ENCODE results near the gene OVCH1. TPM values are rescaled to one million over a fixed set of nuclear protein-coding genes. Genes with fewer than 3 reads are reported as not detected.

The OVCH1 gene
- total RNA-seq, 1 experiment from 2014 or later, result not detected

DNA sequence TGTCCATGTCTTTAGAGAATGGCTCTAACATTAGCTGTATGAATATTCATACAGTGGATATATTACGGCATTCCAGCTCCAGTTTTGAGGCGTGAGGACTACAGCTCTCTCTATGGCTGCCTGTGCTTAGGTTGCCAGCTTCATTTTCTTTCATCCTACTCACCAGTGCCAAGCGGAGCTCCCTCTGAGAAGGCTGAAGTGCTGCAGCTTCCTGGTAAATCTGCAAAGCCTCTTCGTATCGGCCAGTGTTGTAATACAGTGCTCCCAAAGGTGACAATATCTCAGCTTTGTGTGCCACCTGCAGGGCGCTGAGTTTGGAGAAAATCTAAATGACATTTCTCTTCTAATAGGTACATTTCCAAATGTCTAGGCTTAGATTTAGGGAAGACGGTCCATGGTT, 19.8 kb upstream of the OVCH1 start:
- Histone ChIP-seq H3K36me3 (ENCODE audit: control insufficient read depth, insufficient read depth, low read length) (no peaks in the 10 kb centered on the region), H3K9me3 (no peaks in the 10 kb centered on the region), H3K27me3 (replicated peaks; ENCODE audit: control insufficient read depth, insufficient read depth, low read length) (no peaks in the 10 kb centered on the region), H3K4me1 (no peaks in the 10 kb centered on the region), H3K4me3 (ENCODE audit: low read depth, low read length) (no peak overlapping the region)
- H3K4me3 Mint-ChIP-seq (ENCODE audit: unreplicated experiment), result no peak overlapping the region
- H3K27ac Mint-ChIP-seq (ENCODE audit: unreplicated experiment), result no peak overlapping the region
- H3K27me3 Mint-ChIP-seq (ENCODE audit: insufficient read depth, unreplicated experiment), result peaks cover 6% of the 10 kb centered on the region
- no peaks in the 10 kb centered on the region for H3K36me3 Mint-ChIP-seq (ENCODE audit: insufficient read depth, unreplicated experiment)
- POLR2A ChIA-PET, result no interaction called here
- CTCF ChIA-PET, result interaction anchor here (0.5 to 1.0 kb wide), 5 partner anchors 99 to 442 kb away, joined by 3 to 5 read pairs (median 4); no protein-coding TSS in a partner anchor
- H3K9me3 Mint-ChIP-seq (ENCODE audit: unreplicated experiment), result no peaks in the 10 kb centered on the region
- TF ChIP-seq CTCF (IDR thresholded peaks at IDR 0.05; ENCODE audit: insufficient read depth in 1 of 2, low read depth in 1 of 2, low read length in 1 of 2, severe bottlenecking in 1 of 2, unreplicated experiment in 1 of 2), result peak; percentile 35 to 46
- no peaks in the 10 kb centered on the region for H3K4me1 Mint-ChIP-seq (ENCODE audit: low read depth, unreplicated experiment)
- intact Hi-C loops (cut with micrococcal nuclease; ENCODE audit: unreplicated experiment), result loop anchor here (1.0 to 5.0 kb wide), 2 partner anchors 208 to 1000 kb away; no protein-coding TSS in a partner anchor
- DNase-seq, result peak in 1 of 2 experiments; percentile 23
- BruUV-seq (replicated peaks), result no TSS peak

DNA sequence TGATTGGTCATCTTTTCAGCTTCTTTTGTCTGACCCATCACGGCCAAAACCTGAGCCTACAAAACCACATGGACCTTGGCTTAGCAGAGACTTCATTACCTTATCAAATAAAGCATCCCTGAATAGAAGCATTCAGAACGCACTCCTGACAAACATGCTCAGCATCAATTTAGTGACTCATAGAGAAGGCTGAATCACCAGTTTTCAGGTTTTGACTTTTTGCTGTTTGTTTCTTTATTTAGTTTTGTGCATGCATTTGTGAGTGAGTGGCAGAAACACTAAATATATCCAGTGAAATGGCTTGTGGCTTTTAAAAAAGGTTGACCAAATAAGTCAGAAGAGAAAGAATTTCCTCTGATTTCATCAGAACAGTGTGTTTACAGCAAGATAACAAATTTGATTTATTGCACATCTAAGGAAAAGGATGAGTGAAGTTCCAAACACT, 19.0 kb upstream of the OVCH1 start:
- no peak overlapping the region for H3K4me3 Mint-ChIP-seq (ENCODE audit: unreplicated experiment)
- H3K27me3 Mint-ChIP-seq (ENCODE audit: insufficient read depth, unreplicated experiment), result peaks cover 6% of the 10 kb centered on the region
- no peaks in the 10 kb centered on the region for H3K36me3 ChIP-seq (ENCODE audit: control insufficient read depth, insufficient read depth, low read length)
- H3K9me3 Mint-ChIP-seq (ENCODE audit: unreplicated experiment), result no peaks in the 10 kb centered on the region
- H3K4me1 Mint-ChIP-seq (ENCODE audit: low read depth, unreplicated experiment), result no peaks in the 10 kb centered on the region
- H3K36me3 Mint-ChIP-seq (ENCODE audit: insufficient read depth, unreplicated experiment), result no peaks in the 10 kb centered on the region
- ChIA-PET CTCF (no interaction called here), POLR2A (no interaction called here)
- DNase-seq, result no peak
- H3K4me3 ChIP-seq (ENCODE audit: low read depth, low read length), result no peak overlapping the region
- H3K4me1 ChIP-seq, result no peaks in the 10 kb centered on the region
- no TSS peak for BruUV-seq (replicated peaks)
- intact Hi-C loops (cut with micrococcal nuclease; ENCODE audit: unreplicated experiment), result loop anchor here (5.0 kb wide), 1 partner anchor 1001 kb away; no protein-coding TSS in a partner anchor
- no peak overlapping the region for H3K27ac Mint-ChIP-seq (ENCODE audit: unreplicated experiment)
- TF ChIP-seq CTCF (IDR thresholded peaks at IDR 0.05; ENCODE audit: insufficient read depth in 1 of 2, low read depth in 1 of 2, low read length in 1 of 2, severe bottlenecking in 1 of 2, unreplicated experiment in 1 of 2), result no peak
- H3K9me3 ChIP-seq, result no peaks in the 10 kb centered on the region
- no peaks in the 10 kb centered on the region for H3K27me3 ChIP-seq (replicated peaks; ENCODE audit: control insufficient read depth, insufficient read depth, low read length)

DNA sequence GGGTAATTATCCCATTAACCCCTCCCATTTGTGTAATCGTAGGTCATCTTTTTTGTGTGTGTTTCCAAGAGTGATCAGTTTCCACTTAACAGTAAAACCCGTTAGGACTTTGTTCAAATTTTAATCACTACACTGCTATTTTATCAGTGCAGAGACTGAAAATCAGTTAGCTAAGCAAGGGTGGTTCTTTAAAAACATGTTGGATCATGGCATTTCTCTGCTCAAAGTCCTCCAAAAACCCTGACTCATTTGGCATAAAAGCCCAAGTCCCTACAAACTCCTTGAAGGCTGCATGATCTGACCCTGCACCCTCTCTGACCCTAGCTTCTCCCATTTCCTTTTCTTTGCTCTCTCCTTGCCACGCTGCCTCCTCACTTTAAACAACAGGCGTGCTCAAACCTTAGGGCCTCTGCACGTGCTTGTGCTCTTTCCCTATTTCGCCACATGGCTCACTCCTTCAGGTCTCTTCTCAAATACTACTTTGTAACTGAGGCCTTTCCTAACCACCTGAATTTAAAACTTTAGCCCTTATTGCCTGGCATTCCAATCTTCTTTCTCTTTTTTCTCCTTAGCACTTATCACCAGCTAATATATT, 13.2 kb upstream of the OVCH1 start:
- ChIA-PET POLR2A (no interaction called here), CTCF (no interaction called here)
- Mint-ChIP-seq H3K27me3 (ENCODE audit: insufficient read depth, unreplicated experiment) (peaks cover 12% of the 10 kb centered on the region), H3K27ac (ENCODE audit: unreplicated experiment) (no peak overlapping the region), H3K4me1 (ENCODE audit: low read depth, unreplicated experiment) (no peaks in the 10 kb centered on the region), H3K4me3 (ENCODE audit: unreplicated experiment) (no peak overlapping the region), H3K36me3 (ENCODE audit: insufficient read depth, unreplicated experiment) (no peaks in the 10 kb centered on the region), H3K9me3 (ENCODE audit: unreplicated experiment) (no peaks in the 10 kb centered on the region)
- no peaks in the 10 kb centered on the region for H3K9me3 ChIP-seq
- no peak for TF ChIP-seq CTCF (IDR thresholded peaks at IDR 0.05; ENCODE audit: insufficient read depth in 1 of 2, low read depth in 1 of 2, low read length in 1 of 2, severe bottlenecking in 1 of 2, unreplicated experiment in 1 of 2)
- no peaks in the 10 kb centered on the region for H3K36me3 ChIP-seq (ENCODE audit: control insufficient read depth, insufficient read depth, low read length)
- no TSS peak for BruUV-seq (replicated peaks)
- no peak for DNase-seq
- no peak overlapping the region for H3K4me3 ChIP-seq (ENCODE audit: low read depth, low read length)
- 0 out of 2 replicates have a peak, but pooled peaks cover 5% of the 10 kb centered on the region for H3K4me1 ChIP-seq
- intact Hi-C loops (cut with micrococcal nuclease; ENCODE audit: unreplicated experiment), result no loop called here
- no peaks in the 10 kb centered on the region for H3K27me3 ChIP-seq (replicated peaks; ENCODE audit: control insufficient read depth, insufficient read depth, low read length)
